ENCODE results near the gene CASKIN1. TPM values are rescaled to one million over a fixed set of nuclear protein-coding genes. Genes with fewer than 3 reads are reported as not detected.

CASKIN1 gene
- total RNA-seq, 1 donor from 2014 or later, result 1.6 TPM

GRCh38 chr16:2210009-2210332, 13.6 kb upstream of the CASKIN1 start:
- Histone ChIP-seq H3K4me1 (peaks cover 16% of the 10 kb centered on the region), H3K9ac (no peak overlapping the region), H3K9me3 (ENCODE audit: low read depth) (no peaks in the 10 kb centered on the region), H3K36me3 (no peaks in the 10 kb centered on the region), H3K4me3 (no peak overlapping the region), H3K4me2 (no peak overlapping the region), H4K20me1 (ENCODE audit: low read depth) (peaks cover 41% of the 10 kb centered on the region), H2AFZ (replicated peaks) (no peak overlapping the region), H3K79me2 (ENCODE audit: low read depth) (peaks cover 42% of the 10 kb centered on the region), H3K27ac (no peak overlapping the region), H3F3A (ENCODE audit: low read depth) (peaks cover 37% of the 10 kb centered on the region), H3K27me3 (no peaks in the 10 kb centered on the region)
- H3K4me1 Mint-ChIP-seq, result peaks cover 27% of the 10 kb centered on the region
- no peak overlapping the region for H3K4me3 Mint-ChIP-seq
- peaks cover 12% of the 10 kb centered on the region for H3K36me3 Mint-ChIP-seq
- DNase-seq (ENCODE audit: low spot score), result no peak
- TF ChIP-seq CTCF (IDR thresholded peaks at IDR 0.05) (no peak), EZH2 (IDR thresholded peaks at IDR 0.05) (no peak), EZH2phosphoT487 (IDR thresholded peaks at IDR 0.05) (no peak)
- H3K27me3 Mint-ChIP-seq (ENCODE audit: insufficient read depth, low read depth), result peaks cover 13% of the 10 kb centered on the region
- no peak overlapping the region for H3K27ac Mint-ChIP-seq
- H3K9me3 Mint-ChIP-seq, result no peaks in the 10 kb centered on the region

- H3K27me3 Mint-ChIP-seq (ENCODE audit: insufficient read depth, low read depth), result peaks cover 15% of the 10 kb centered on the region
- Histone ChIP-seq H3K27ac (no peak overlapping the region), H3F3A (ENCODE audit: low read depth) (peaks cover 40% of the 10 kb centered on the region), H3K4me2 (no peak overlapping the region), H3K36me3 (no peaks in the 10 kb centered on the region), H3K4me1 (peaks cover 16% of the 10 kb centered on the region), H3K9me3 (ENCODE audit: low read depth) (no peaks in the 10 kb centered on the region), H3K79me2 (ENCODE audit: low read depth) (peaks cover 41% of the 10 kb centered on the region), H3K9ac (no peak overlapping the region), H3K4me3 (no peak overlapping the region), H4K20me1 (ENCODE audit: low read depth) (peaks cover 41% of the 10 kb centered on the region), H2AFZ (replicated peaks) (no peak overlapping the region), H3K27me3 (no peaks in the 10 kb centered on the region)
- peaks cover 12% of the 10 kb centered on the region for H3K36me3 Mint-ChIP-seq
- TF ChIP-seq EZH2 (IDR thresholded peaks at IDR 0.05) (no peak), CTCF (IDR thresholded peaks at IDR 0.05) (no peak), EZH2phosphoT487 (IDR thresholded peaks at IDR 0.05) (no peak)
- DNase-seq (ENCODE audit: low spot score), result no peak
- H3K9me3 Mint-ChIP-seq, result no peaks in the 10 kb centered on the region
- H3K27ac Mint-ChIP-seq, result no peak overlapping the region
- H3K4me3 Mint-ChIP-seq, result no peak overlapping the region
- H3K4me1 Mint-ChIP-seq, result peaks cover 29% of the 10 kb centered on the region
These were observed 13.0 kb upstream of the CASKIN1 start for GRCh38 chr16:2209258-2210008.

- Mint-ChIP-seq H3K36me3 (peaks cover 12% of the 10 kb centered on the region), H3K27me3 (ENCODE audit: insufficient read depth, low read depth) (peaks cover 18% of the 10 kb centered on the region), H3K4me3 (no peak overlapping the region), H3K27ac (no peak overlapping the region), H3K4me1 (peaks cover 31% of the 10 kb centered on the region), H3K9me3 (no peaks in the 10 kb centered on the region)
- peaks cover 40% of the 10 kb centered on the region for H3F3A ChIP-seq (ENCODE audit: low read depth)
- H3K4me1 ChIP-seq, result peaks cover 16% of the 10 kb centered on the region
- DNase-seq (ENCODE audit: low spot score), result no peak
- no peak overlapping the region for H3K9ac ChIP-seq
- H3K4me2 ChIP-seq, result no peak overlapping the region
- no peaks in the 10 kb centered on the region for H3K36me3 ChIP-seq
- H3K27ac ChIP-seq, result no peak overlapping the region
- H3K9me3 ChIP-seq (ENCODE audit: low read depth), result no peaks in the 10 kb centered on the region
- H3K4me3 ChIP-seq, result no peak overlapping the region
- peaks cover 35% of the 10 kb centered on the region for H3K79me2 ChIP-seq (ENCODE audit: low read depth)
- H2AFZ ChIP-seq (replicated peaks), result no peak overlapping the region
- H4K20me1 ChIP-seq (ENCODE audit: low read depth), result peaks cover 34% of the 10 kb centered on the region
- TF ChIP-seq EZH2phosphoT487 (IDR thresholded peaks at IDR 0.05), result no peak
- no peak for TF ChIP-seq EZH2 (IDR thresholded peaks at IDR 0.05)
- no peak for TF ChIP-seq CTCF (IDR thresholded peaks at IDR 0.05)
- no peaks in the 10 kb centered on the region for H3K27me3 ChIP-seq
These were observed 12.4 kb upstream of the CASKIN1 start for GRCh38 chr16:2208772-2209171.

All from neural progenitor cell (in vitro differentiated cells).